A549 (cell line): ENCODE data around the gene KRT34.

Source experiments
- CBX2 ChIP-seq: fragments of 200-600 bp; sonication (generic); IDR thresholded peaks from 2 replicates; pipeline ENCODE4 v1.6.1; 2016; ENCODE audit warnings: low read depth, mild to moderate bottlenecking, borderline replicate concordance
- CHD2 ChIP-seq: fragments of 150-350 bp; IDR thresholded peaks from 2 replicates; pipeline ENCODE4 v1.6.1; 2014; ENCODE audit warnings: low read length; ENCODE audit not compliant: partially characterized antibody
- HOXA7 ChIP-seq: fragments of 250-450 bp; sonication (Bioruptor Pico); IDR thresholded peaks from 2 replicates; pipeline ENCODE4 v1.5.0; 2020; ENCODE audit warnings: mild to moderate bottlenecking, moderate library complexity
- MYC ChIP-seq: IDR thresholded peaks from 2 replicates; pipeline ENCODE4 v1.6.1; 2012; ENCODE audit warnings: mild to moderate bottlenecking, inconsistent platforms, low read length, improper control_type of control experiment, borderline replicate concordance
- NR3C1 ChIP-seq: fragments of >200 bp; sonication (Bioruptor Twin); formaldehyde crosslinking; IDR thresholded peaks from 3 replicates; pipeline ENCODE4 v1.6.1; 2017
- POLR2A ChIP-seq: IDR thresholded peaks from 2 replicates; pipeline ENCODE4 v1.6.1; 2012; ENCODE audit warnings: mild to moderate bottlenecking, low read length
- POLR2AphosphoS2 ChIP-seq: conservative IDR thresholded peaks from 2 replicates; pipeline ENCODE4 v1.6.1; 2012; ENCODE audit warnings: low read length, improper control_type of control experiment, inconsistent platforms
- RAD21 ChIP-seq, 2 experiments: fragments of >200 bp in 1 of 2; sonication (Bioruptor Twin) in 1 of 2; formaldehyde crosslinking in 1 of 2; IDR thresholded peaks in 1 of 2; conservative IDR thresholded peaks in 1 of 2; 2 replicates in 1 of 2; 3 replicates in 1 of 2; pipeline ENCODE4 v1.6.1; 2012 to 2018; ENCODE audit warnings: inconsistent platforms in 1 of 2
- RFX5 ChIP-seq: fragments of 450-650 bp; IDR thresholded peaks from 2 replicates; pipeline ENCODE4 v1.7.1; 2014; ENCODE audit warnings: antibody characterized with exemption, mild to moderate bottlenecking, moderate library complexity
- TF ChIP-seq, protein P1 (sequence below): fragments of >200 bp; sonication (Bioruptor Twin); formaldehyde crosslinking; IDR thresholded peaks from 3 replicates; pipeline ENCODE4 v1.5.1; 2016
- TF ChIP-seq, protein P2 (sequence below): fragments of 150-350 bp; IDR thresholded peaks from 2 replicates; pipeline ENCODE4 v1.6.1; 2014; ENCODE audit warnings: low read depth, mild to moderate bottlenecking, low read length

DNA sequence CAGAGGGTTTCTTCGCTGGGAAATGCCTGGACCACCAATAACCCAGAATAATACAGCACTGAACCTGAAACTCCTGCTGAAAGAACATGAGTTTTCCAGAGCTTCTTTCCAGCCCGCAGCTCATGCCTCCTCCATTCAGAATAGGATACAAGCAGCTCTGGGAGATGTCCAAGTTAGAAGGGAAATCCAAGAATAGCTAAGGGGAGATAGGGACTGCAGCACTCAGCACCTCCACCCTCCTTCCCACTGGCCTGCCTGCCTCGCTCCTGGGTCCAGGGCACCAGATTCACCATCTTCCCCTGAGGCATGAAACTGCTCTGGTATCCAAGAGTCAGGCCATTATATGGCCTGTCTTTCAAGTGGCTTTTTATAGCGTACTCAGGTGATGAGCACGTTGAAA lies 11.2 kb upstream of the KRT34 start:
- TF ChIP-seq POLR2AphosphoS2 (no peak), POLR2A (no peak), CHD2 (no peak), NR3C1 (no peak), RAD21 (conservative IDR thresholded peaks at IDR 0.05 in 1 of 2, IDR thresholded peaks at IDR 0.05 in 1 of 2) (no peak), MYC (no peak), RFX5 (no peak), HOXA7 (CRISPR knock-in tag) (no peak), CBX2 (no peak)
- TF ChIP-seq, protein P1, sequence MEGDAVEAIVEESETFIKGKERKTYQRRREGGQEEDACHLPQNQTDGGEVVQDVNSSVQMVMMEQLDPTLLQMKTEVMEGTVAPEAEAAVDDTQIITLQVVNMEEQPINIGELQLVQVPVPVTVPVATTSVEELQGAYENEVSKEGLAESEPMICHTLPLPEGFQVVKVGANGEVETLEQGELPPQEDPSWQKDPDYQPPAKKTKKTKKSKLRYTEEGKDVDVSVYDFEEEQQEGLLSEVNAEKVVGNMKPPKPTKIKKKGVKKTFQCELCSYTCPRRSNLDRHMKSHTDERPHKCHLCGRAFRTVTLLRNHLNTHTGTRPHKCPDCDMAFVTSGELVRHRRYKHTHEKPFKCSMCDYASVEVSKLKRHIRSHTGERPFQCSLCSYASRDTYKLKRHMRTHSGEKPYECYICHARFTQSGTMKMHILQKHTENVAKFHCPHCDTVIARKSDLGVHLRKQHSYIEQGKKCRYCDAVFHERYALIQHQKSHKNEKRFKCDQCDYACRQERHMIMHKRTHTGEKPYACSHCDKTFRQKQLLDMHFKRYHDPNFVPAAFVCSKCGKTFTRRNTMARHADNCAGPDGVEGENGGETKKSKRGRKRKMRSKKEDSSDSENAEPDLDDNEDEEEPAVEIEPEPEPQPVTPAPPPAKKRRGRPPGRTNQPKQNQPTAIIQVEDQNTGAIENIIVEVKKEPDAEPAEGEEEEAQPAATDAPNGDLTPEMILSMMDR, result no peak
- TF ChIP-seq, protein P2, sequence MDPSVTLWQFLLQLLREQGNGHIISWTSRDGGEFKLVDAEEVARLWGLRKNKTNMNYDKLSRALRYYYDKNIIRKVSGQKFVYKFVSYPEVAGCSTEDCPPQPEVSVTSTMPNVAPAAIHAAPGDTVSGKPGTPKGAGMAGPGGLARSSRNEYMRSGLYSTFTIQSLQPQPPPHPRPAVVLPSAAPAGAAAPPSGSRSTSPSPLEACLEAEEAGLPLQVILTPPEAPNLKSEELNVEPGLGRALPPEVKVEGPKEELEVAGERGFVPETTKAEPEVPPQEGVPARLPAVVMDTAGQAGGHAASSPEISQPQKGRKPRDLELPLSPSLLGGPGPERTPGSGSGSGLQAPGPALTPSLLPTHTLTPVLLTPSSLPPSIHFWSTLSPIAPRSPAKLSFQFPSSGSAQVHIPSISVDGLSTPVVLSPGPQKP, result no peak
